HepG2 (cell line): ENCODE measurements around the gene PARP8. TPM values are rescaled to one million over a fixed set of nuclear protein-coding genes. Genes with fewer than 3 reads are reported as not detected.

Source experiments
- PHF8 ChIP-seq: sonication (generic); formaldehyde crosslinking; IDR thresholded peaks from 2 replicates; pipeline ENCODE4 v1.5.0; 2020; ENCODE audit warnings: missing genetic modification reagents
- SIX4 ChIP-seq: sonication (generic); formaldehyde crosslinking; IDR thresholded peaks from 2 replicates; pipeline ENCODE4 v1.4.0; 2020; ENCODE audit warnings: missing genetic modification reagents
- ZBTB39 ChIP-seq: sonication (generic); formaldehyde crosslinking; IDR thresholded peaks from 2 replicates; pipeline ENCODE4 v1.5.0; 2020; ENCODE audit warnings: missing genetic modification reagents
- ZFYVE20 ChIP-seq: sonication (generic); formaldehyde crosslinking; IDR thresholded peaks from 2 replicates; pipeline ENCODE4 v1.8.0; 2023; ENCODE audit warnings: low read depth, mild to moderate bottlenecking, moderate library complexity, missing genetic modification reagents, borderline replicate concordance
- ZNF879 ChIP-seq: sonication (generic); formaldehyde crosslinking; IDR thresholded peaks from 2 replicates; pipeline ENCODE4 v1.8.1; 2023; ENCODE audit warnings: missing genetic modification reagents
- polyA plus RNA-seq, 8 experiments: library from polyadenylated mRNA; depleted of rRNA in 3 of 8; stranded (reverse) in 7 of 8; unstranded in 1 of 8; fragments of >200 nt; fragmentation: Illumina TruSeq in 4 of 8; extraction: Trizol in 4 of 8; gene quantifications; 2 replicates each; pipeline versions ENCODE4 v1.2.1 to v1.2.3, GENCODE V29; 2011 to 2016; ENCODE audit warnings: low read depth in 4 of 8, missing spikeins in 1 of 8, mixed read lengths in 1 of 8; ENCODE audit not compliant: insufficient read depth in 1 of 8
- total RNA-seq, 5 experiments: library from RNA; depleted of rRNA; stranded (reverse); fragments of >200 nt; fragmentation: Illumina TruSeq; extraction: Trizol; gene quantifications; 2 replicates each; pipeline ENCODE4 v1.2.3, GENCODE V29; 2016; ENCODE audit warnings: low read depth in 1 of 5
- TF ChIP-seq, protein P1 (sequence below): sonication (generic); formaldehyde crosslinking; IDR thresholded peaks from 2 replicates; pipeline ENCODE4 v1.4.0; 2020; ENCODE audit warnings: mild to moderate bottlenecking, missing genetic modification reagents

The PARP8 gene
- total and polyA plus RNA-seq, 2 of the 13 experiments (the other 11 are each of a cell fraction or from before 2014, with no cell fraction given) = 0.11 to 0.29 TPM

GRCh38 chr5:50667023-50667652 lies 701 bp downstream of the PARP8 start (continued):
- TF ChIP-seq PHF8 (CRISPR knock-in tag) = no peak
- TF ChIP-seq, protein P1, sequence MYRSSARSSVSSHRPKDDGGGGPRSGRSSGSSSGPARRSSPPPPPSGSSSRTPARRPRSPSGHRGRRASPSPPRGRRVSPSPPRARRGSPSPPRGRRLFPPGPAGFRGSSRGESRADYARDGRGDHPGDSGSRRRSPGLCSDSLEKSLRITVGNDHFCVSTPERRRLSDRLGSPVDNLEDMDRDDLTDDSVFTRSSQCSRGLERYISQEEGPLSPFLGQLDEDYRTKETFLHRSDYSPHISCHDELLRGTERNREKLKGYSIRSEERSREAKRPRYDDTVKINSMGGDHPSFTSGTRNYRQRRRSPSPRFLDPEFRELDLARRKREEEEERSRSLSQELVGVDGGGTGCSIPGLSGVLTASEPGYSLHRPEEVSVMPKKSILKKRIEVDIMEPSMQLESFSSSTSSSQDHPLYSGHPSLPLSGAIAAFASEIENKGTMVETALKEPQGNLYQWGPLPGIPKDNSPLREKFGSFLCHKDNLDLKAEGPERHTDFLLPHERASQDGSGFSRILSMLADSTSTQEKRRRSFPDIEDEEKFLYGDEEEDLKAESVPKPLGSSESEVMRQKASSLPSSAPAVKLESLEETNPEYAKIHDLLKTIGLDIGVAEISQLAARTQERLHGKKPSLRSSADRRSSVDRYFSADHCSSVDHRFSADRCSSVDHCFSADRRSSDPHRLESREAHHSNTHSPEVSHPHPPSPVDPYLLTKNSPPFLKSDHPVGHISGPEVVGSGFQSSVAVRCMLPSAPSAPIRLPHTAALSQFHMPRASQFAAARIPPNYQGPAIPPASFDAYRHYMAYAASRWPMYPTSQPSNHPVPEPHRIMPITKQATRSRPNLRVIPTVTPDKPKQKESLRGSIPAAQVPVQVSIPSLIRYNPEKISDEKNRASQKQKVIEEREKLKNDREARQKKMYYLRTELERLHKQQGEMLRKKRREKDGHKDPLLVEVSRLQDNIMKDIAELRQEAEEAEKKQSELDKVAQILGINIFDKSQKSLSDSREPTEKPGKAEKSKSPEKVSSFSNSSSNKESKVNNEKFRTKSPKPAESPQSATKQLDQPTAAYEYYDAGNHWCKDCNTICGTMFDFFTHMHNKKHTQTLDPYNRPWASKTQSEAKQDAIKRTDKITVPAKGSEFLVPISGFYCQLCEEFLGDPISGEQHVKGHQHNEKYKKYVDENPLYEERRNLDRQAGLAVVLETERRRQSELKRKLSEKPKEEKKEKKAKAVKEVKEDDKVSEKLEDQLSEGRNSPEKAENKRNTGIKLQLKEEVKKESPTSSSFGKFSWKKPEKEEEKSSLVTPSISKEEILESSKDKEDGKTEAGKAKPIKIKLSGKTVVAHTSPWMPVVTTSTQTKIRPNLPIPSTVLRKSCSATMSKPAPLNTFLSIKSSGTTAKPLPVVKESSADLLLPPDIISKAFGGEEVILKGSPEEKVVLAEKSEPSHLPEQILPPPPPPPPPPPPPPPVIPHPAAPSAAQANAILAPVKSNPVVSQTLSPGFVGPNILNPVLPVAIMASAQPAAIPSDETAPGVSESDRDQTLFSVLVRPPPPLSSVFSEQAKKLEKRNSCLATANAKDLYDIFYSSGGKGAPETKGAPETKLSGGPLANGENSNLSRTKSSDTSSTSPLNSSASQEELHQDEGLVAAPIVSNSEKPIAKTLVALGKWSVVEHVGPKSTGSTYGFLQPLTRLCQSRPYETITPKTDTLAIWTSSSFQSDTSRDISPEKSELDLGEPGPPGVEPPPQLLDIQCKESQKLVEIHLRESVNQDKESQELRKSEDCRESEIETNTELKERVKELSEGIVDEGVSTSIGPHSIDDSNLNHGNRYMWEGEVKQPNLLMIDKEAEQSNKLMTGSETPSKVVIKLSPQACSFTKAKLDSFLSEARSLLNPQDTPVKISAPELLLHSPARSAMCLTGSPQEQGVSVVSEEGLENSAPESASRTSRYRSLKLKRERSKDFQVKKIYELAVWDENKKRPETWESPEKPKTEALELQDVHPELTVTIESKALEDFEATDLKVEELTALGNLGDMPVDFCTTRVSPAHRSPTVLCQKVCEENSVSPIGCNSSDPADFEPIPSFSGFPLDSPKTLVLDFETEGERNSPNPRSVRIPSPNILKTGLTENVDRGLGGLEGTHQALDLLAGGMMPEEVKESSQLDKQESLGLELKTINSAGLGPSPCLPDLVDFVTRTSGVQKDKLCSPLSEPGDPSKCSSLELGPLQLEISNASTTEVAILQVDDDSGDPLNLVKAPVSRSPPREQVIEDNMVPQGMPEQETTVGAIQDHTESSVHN (CRISPR knock-in tag) = no peak
- no peak for TF ChIP-seq ZBTB39 (CRISPR knock-in tag)
- TF ChIP-seq SIX4 = no peak
- TF ChIP-seq ZNF879 (CRISPR knock-in tag) = no peak
- TF ChIP-seq ZFYVE20 (CRISPR knock-in tag) = no peak
- TF ChIP-seq, all 625 proteins: peak for 30
